HepG2 (cell line): ENCODE results near the gene MLST8. TPM values are rescaled to one million over a fixed set of nuclear protein-coding genes. Genes with fewer than 3 reads are reported as not detected.
A peak's percentile ranks its signal among the peaks of the same experiment; 100 is the strongest.

Experiments
- ARID5B ChIP-seq: IDR thresholded peaks from 2 replicates; pipeline ENCODE4 v1.4.0; 2020; ENCODE audit warnings: mild to moderate bottlenecking, missing genetic modification reagents
- E2F1 ChIP-seq: sonication (generic); formaldehyde crosslinking; IDR thresholded peaks from 2 replicates; pipeline ENCODE4 v1.5.0; 2020; ENCODE audit warnings: missing genetic modification reagents
- GRHL1 ChIP-seq: sonication (generic); formaldehyde crosslinking; conservative IDR thresholded peaks from 2 replicates; pipeline ENCODE4 v1.8.0; 2022; ENCODE audit warnings: missing genetic modification reagents
- MXI1 ChIP-seq: IDR thresholded peaks from 3 replicates; pipeline ENCODE4 v1.6.1; 2012; ENCODE audit warnings: low read depth, low read length, inconsistent platforms, borderline replicate concordance
- SMC3 ChIP-seq: IDR thresholded peaks from 2 replicates; pipeline ENCODE4 v1.6.1; 2011; ENCODE audit warnings: low read length, improper control_type of control experiment
- TFDP2 ChIP-seq: sonication (generic); formaldehyde crosslinking; IDR thresholded peaks from 2 replicates; pipeline ENCODE4 v1.4.0; 2020; ENCODE audit warnings: missing genetic modification reagents
- THYN1 ChIP-seq: sonication (generic); formaldehyde crosslinking; IDR thresholded peaks from 2 replicates; pipeline ENCODE4 v1.8.1; 2023; ENCODE audit warnings: low read depth, mild to moderate bottlenecking, moderate library complexity, missing genetic modification reagents, borderline replicate concordance
- ZC3H4 ChIP-seq: sonication (generic); formaldehyde crosslinking; IDR thresholded peaks from 2 replicates; pipeline ENCODE4 v1.4.0; 2020; ENCODE audit warnings: missing genetic modification reagents, borderline replicate concordance
- ZFP36 ChIP-seq: fragments of 150-350 bp; IDR thresholded peaks from 2 replicates; pipeline ENCODE4 v1.6.1; 2018; ENCODE audit warnings: borderline replicate concordance, low read length, low read depth; ENCODE audit not compliant: partially characterized antibody
- ZNF12 ChIP-seq: sonication (generic); formaldehyde crosslinking; IDR thresholded peaks from 2 replicates; pipeline ENCODE4 v1.5.0; 2020; ENCODE audit warnings: missing genetic modification reagents
- ZNF136 ChIP-seq: sonication (generic); formaldehyde crosslinking; IDR thresholded peaks from 2 replicates; pipeline ENCODE4 v1.8.1; 2022; ENCODE audit warnings: low read depth, mild to moderate bottlenecking, moderate library complexity, missing genetic modification reagents
- ZNF263 ChIP-seq: sonication (generic); formaldehyde crosslinking; IDR thresholded peaks from 2 replicates; pipeline ENCODE4 v1.4.0; 2020; ENCODE audit warnings: missing genetic modification reagents
- ZNF335 ChIP-seq: sonication (generic); formaldehyde crosslinking; IDR thresholded peaks from 2 replicates; pipeline ENCODE4 v1.4.0; 2020; ENCODE audit warnings: missing genetic modification reagents
- ZNF33A ChIP-seq: sonication (generic); formaldehyde crosslinking; IDR thresholded peaks from 2 replicates; pipeline ENCODE4 v1.5.1; 2020; ENCODE audit warnings: missing genetic modification reagents, mild to moderate bottlenecking, moderate library complexity, borderline replicate concordance
- ZNF362 ChIP-seq: sonication (generic); formaldehyde crosslinking; IDR thresholded peaks from 2 replicates; pipeline ENCODE4 v1.4.0; 2020; ENCODE audit warnings: missing genetic modification reagents, mild to moderate bottlenecking, borderline replicate concordance
- ZNF562 ChIP-seq: sonication (generic); formaldehyde crosslinking; IDR thresholded peaks from 2 replicates; pipeline ENCODE4 v1.8.0; 2022; ENCODE audit warnings: missing genetic modification reagents, borderline replicate concordance
- ZNF607 ChIP-seq: sonication (generic); formaldehyde crosslinking; IDR thresholded peaks from 2 replicates; pipeline ENCODE4 v1.5.1; 2020; ENCODE audit warnings: missing genetic modification reagents, mild to moderate bottlenecking, borderline replicate concordance
- polyA plus RNA-seq, 8 experiments: library from polyadenylated mRNA; depleted of rRNA in 3 of 8; stranded (reverse) in 7 of 8; unstranded in 1 of 8; fragments of >200 nt; fragmentation: Illumina TruSeq in 4 of 8; extraction: Trizol in 4 of 8; gene quantifications; 2 replicates each; pipeline versions ENCODE4 v1.2.1 to v1.2.3, GENCODE V29; 2011 to 2016; ENCODE audit warnings: low read depth in 4 of 8, missing spikeins in 1 of 8, mixed read lengths in 1 of 8; ENCODE audit not compliant: insufficient read depth in 1 of 8
- total RNA-seq, 5 experiments: library from RNA; depleted of rRNA; stranded (reverse); fragments of >200 nt; fragmentation: Illumina TruSeq; extraction: Trizol; gene quantifications; 2 replicates each; pipeline ENCODE4 v1.2.3, GENCODE V29; 2016; ENCODE audit warnings: low read depth in 1 of 5
- TF ChIP-seq, protein P1 (sequence below): sonication (generic); formaldehyde crosslinking; IDR thresholded peaks from 2 replicates; pipeline ENCODE4 v1.8.1; 2023; ENCODE audit warnings: mild to moderate bottlenecking, inconsistent platforms, moderate library complexity, missing genetic modification reagents, borderline replicate concordance

MLST8 gene
- total and polyA plus RNA-seq, 2 of the 13 experiments (the other 11 are each of a cell fraction or from before 2014, with no cell fraction given) = 30.8 to 72.7 TPM

- TF ChIP-seq, protein P1, sequence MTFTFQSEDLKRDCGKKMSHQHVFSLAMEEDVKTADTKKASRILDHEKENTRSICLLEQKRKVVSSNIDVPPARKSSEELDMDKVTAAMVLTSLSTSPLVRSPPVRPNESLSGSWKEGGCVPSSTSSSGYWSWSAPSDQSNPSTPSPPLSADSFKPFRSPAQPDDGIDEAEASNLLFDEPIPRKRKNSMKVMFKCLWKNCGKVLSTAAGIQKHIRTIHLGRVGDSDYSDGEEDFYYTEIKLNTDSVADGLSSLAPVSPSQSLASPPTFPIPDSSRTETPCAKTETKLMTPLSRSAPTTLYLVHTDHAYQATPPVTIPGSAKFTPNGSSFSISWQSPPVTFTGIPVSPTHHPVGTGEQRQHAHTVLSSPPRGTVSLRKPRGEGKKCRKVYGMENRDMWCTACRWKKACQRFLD (CRISPR knock-in tag) = no peak
- TF ChIP-seq ZNF362 (CRISPR knock-in tag) (no peak; the same call in 1 of the 2 replicates), ZNF335 (CRISPR knock-in tag) (no peak), GRHL1 (no peak), ZFP36 (no peak), ARID5B (CRISPR knock-in tag) (no peak), ZNF33A (no peak), TFDP2 (no peak), ZNF562 (CRISPR knock-in tag) (no peak), ZNF607 (CRISPR knock-in tag) (no peak), E2F1 (no peak), ZNF263 (CRISPR knock-in tag) (0 out of 2 replicates have a peak, but pooled peaks have one; percentile 22), MXI1 (peak; percentile 16; the same call in 1 of the 3 replicates), ZC3H4 (CRISPR knock-in tag) (no peak), ZNF136 (CRISPR knock-in tag) (no peak), SMC3 (peak; percentile 36; the same call in 1 of the 2 replicates), ZNF12 (CRISPR knock-in tag) (no peak), THYN1 (no peak)
Measured at GRCh38 chr16:2194852-2195321, 10.4 kb upstream of the MLST8 start (continued).
